ENCODE data around the gene MRPS31.
A peak's percentile ranks its signal among the peaks of the same experiment; 100 is the strongest.

MRPS31 gene

DNA sequence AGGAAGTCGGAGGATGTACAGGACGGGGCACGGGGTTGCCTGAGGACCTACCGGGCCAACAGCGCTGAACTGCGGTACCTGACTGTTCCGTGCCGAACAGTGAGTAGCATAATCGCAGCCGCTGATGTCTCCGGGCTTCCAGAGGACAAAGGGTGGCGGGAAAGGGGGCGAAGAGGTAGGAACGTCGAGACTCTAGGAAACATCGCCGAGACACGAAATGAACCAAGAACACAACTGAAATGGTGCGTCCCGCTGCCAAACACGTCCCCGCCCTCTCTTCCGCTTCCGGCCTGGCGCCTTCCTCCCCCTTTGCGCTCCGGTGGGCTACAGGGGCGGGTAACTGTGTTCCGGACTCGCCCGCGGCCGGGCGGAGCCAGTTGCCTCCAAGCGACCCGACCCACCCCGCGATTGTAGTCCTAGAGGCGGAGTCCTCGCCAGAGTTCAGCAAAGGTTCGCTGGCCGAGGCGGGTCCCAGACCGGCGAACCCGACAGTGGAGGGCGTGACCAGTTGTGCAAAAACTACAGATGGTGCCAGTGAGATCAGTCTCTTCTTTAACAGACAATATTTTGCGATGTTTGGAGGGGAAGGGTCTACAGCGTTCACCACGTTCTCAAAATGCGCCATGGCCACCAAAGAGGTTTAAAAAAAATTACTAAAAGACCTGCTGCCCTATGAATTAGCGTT lies at the start of gene MRPS31:
Gene MRPS31 (minus strand): TSS at position 257 of the 685 bp plus-strand sequence. CDS start 54 bp downstream, at position 203.
- DNase-seq (ENCODE audit: low read depth, low spot score) = peak; percentile 71
- Histone ChIP-seq H3K36me3 (ENCODE audit: insufficient read depth, low read length) (peaks cover 6% of the 10 kb centered on the region; the same call in 1 of the 2 replicates), H3K27ac (peak within 1 kb of the TSS; percentile 72), H3K4me3 (peak within 1 kb of the TSS; percentile 91), H3K9me3 (ENCODE audit: low read depth, low read length) (no peaks in the 10 kb centered on the region), H3K9ac (ENCODE audit: insufficient read length) (peak within 1 kb of the TSS; percentile 95)
- TF ChIP-seq EZH2 (IDR thresholded peaks at IDR 0.05) (no peak), POLR2AphosphoS5 (IDR thresholded peaks at IDR 0.05; ENCODE audit: borderline replicate concordance, low read depth, low read length) (peak; percentile 95), FOXP2 (optimal IDR thresholded peaks at IDR 0.05; ENCODE audit: control extremely low read depth, extremely low read length, insufficient read depth) (peak; percentile 87)

DNA sequence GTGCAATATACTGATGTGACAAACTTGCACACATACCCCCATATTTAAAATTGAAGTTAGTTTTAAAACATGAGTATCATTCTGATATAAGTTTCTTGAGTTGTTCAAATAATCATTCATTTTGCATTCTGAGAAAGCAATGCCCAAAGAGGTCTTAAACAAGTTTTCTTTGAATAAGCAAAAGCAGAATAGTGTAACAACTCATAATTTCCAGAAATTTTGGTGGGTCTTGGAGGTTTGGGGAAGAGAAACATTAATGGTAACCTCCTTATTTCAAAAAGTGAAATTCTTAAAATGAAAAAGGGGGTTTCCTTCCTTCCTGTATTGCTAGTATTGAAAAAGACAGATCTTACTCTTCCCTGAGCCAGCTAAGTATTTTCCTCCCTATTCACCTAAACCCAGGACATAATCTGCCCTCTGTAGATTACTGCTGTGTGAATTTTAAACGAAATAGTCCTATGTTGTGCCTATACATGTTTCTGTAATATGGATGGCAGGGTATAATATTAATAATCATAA lies 48.9 kb upstream of the MRPS31 start:
- no peaks in the 10 kb centered on the region for H3K36me3 ChIP-seq (ENCODE audit: insufficient read depth, low read length)
- H3K27ac ChIP-seq = no peak overlapping the region
- no peak overlapping the region for H3K9ac ChIP-seq (ENCODE audit: insufficient read length)
- H3K4me3 ChIP-seq = no peak overlapping the region
- DNase-seq (ENCODE audit: low read depth, low spot score) = no peak
- TF ChIP-seq EZH2 (IDR thresholded peaks at IDR 0.05) (no peak), POLR2AphosphoS5 (IDR thresholded peaks at IDR 0.05; ENCODE audit: borderline replicate concordance, low read depth, low read length) (no peak), FOXP2 (optimal IDR thresholded peaks at IDR 0.05; ENCODE audit: control extremely low read depth, extremely low read length, insufficient read depth) (no peak)
- no peaks in the 10 kb centered on the region for H3K9me3 ChIP-seq (ENCODE audit: low read depth, low read length)

DNA sequence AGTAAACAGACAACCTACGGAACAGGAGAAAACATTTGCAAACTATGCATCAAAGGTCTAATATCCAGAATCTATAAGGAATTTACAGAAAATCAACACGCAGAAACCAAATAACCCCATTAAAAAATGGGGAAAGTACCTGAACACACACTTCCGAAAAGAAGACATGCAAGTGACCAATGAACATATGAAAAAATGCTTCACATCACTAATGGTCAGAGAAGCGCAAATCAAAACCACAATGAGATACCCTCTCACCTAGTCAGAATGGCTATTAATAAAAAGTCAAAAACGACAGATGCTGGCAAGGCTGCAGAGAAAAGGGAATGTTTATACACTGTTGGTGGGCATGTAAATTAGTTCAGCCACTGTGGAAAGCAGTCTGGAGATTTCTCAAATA lies 47.9 kb upstream of the MRPS31 start:
- no peak for DNase-seq (ENCODE audit: low read depth, low spot score)
- Histone ChIP-seq H3K27ac (no peak overlapping the region), H3K4me3 (no peak overlapping the region), H3K9ac (ENCODE audit: insufficient read length) (no peak overlapping the region), H3K9me3 (ENCODE audit: low read depth, low read length) (no peaks in the 10 kb centered on the region), H3K36me3 (ENCODE audit: insufficient read depth, low read length) (no peaks in the 10 kb centered on the region)
- TF ChIP-seq POLR2AphosphoS5 (IDR thresholded peaks at IDR 0.05; ENCODE audit: borderline replicate concordance, low read depth, low read length) (no peak), FOXP2 (optimal IDR thresholded peaks at IDR 0.05; ENCODE audit: control extremely low read depth, extremely low read length, insufficient read depth) (no peak), EZH2 (IDR thresholded peaks at IDR 0.05) (no peak)

DNA sequence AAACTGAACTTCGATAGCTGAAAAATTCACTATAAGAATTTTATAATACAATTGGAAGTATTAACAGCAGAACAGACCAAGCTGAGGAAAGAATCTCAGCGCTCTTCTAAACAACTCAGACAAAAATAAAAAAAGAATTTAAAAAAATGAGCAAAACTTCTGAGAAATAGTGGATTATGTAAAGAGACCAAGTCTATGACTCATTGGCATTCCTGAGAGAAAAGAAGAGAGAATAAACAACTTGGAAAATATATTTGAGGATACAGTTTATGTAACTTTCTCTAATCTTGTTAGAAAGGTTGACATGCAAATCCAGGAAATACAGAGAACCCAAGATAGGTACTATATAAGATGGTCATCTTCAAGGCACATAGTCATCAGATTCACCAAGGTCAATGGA lies 43.8 kb upstream of the MRPS31 start:
- TF ChIP-seq POLR2AphosphoS5 (IDR thresholded peaks at IDR 0.05; ENCODE audit: borderline replicate concordance, low read depth, low read length) (no peak), EZH2 (IDR thresholded peaks at IDR 0.05) (no peak), FOXP2 (optimal IDR thresholded peaks at IDR 0.05; ENCODE audit: control extremely low read depth, extremely low read length, insufficient read depth) (no peak)
- no peak overlapping the region for H3K9ac ChIP-seq (ENCODE audit: insufficient read length)
- no peak for DNase-seq (ENCODE audit: low read depth, low spot score)
- H3K4me3 ChIP-seq = no peak overlapping the region
- no peak overlapping the region for H3K27ac ChIP-seq
- H3K36me3 ChIP-seq (ENCODE audit: insufficient read depth, low read length) = no peaks in the 10 kb centered on the region; the same call in 1 of the 2 replicates
- no peaks in the 10 kb centered on the region for H3K9me3 ChIP-seq (ENCODE audit: low read depth, low read length)

DNA sequence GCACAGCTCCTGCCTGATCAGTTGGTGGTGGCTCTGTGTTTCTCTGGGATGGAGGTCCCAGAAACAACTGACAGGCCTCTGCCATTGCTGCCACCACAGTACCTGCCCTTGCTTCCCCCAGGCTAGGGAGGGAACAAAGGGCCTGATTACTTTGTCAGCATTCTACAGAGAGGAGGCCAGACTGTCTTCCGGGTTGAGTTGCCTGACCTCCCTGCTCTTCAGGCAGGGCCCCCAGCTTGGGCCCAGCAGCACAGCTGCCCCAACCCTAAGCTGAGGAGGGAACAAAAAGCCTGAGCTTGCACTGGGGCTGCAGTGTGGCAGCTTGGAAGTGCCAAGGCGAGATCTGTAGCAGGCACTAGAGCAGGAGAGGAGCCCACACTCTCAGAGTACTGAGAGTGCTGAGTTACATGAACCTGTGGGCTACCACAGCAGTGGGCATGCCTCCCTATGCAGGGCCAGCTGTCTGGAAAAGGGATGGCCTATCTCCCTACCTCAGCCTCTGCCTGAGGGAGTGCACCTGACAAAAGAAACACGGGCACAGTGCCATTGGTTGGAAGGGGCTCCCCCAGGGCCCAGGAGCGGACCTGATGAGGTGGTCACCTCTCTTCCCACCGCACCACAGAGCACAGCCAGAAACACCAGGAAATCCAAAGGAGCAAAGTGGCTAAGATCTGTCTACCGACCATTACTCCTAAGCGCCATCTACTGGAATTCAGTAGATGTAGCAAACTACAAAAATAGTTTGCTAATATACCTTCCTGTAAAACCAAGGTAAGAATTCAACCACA lies 42.9 kb upstream of the MRPS31 start:
- H3K27ac ChIP-seq = no peak overlapping the region
- no peak for DNase-seq (ENCODE audit: low read depth, low spot score)

DNA sequence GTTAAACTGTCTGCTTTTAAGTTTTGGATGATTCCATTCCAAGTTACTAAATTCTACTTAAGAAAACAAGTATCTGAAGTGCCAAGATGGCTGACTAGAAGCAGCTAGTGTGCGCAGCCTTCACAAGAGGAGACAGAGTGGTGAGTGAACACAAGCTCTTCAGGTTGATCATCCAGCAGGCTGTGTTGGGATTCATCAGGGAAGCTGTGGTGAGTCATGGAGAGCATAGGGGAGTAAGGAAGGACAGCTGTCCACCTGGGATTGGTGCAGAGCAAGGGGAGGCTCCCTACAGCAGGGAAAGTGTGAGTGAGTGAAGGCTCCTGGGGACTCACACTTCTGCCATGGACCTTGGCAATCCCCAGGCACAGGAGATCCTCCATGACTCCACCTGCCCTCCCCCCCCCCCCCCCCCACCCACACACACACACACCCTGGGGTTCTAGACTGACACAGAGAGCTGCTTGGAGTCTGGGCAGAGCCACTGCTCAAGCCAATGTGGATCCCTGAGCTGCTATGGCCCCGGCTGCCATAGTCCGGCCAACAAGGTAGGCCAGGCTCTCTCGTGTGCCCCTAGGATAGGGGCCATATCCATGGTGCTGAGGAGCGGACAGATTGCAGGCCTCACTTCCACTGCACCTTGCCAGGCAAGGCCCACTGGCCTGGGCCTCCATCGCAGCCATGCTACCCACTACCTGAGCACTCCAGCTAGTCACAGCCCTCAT lies 41.9 kb upstream of the MRPS31 start:
- TF ChIP-seq POLR2AphosphoS5 (IDR thresholded peaks at IDR 0.05; ENCODE audit: borderline replicate concordance, low read depth, low read length) = no peak
- Histone ChIP-seq H3K9ac (ENCODE audit: insufficient read length) (no peak overlapping the region), H3K9me3 (ENCODE audit: low read depth, low read length) (no peaks in the 10 kb centered on the region), H3K36me3 (ENCODE audit: insufficient read depth, low read length) (peaks cover 6% of the 10 kb centered on the region; the same call in 1 of the 2 replicates), H3K4me3 (no peak overlapping the region), H3K27ac (no peak overlapping the region)
- DNase-seq (ENCODE audit: low read depth, low spot score) = no peak

More for the DNA sequence above, 42.9 kb upstream of the MRPS31 start:
- no peak overlapping the region for H3K9ac ChIP-seq (ENCODE audit: insufficient read length)
- no peaks in the 10 kb centered on the region for H3K9me3 ChIP-seq (ENCODE audit: low read depth, low read length)
- H3K36me3 ChIP-seq (ENCODE audit: insufficient read depth, low read length) = peaks cover 3% of the 10 kb centered on the region; the same call in 1 of the 2 replicates
- no peak for TF ChIP-seq POLR2AphosphoS5 (IDR thresholded peaks at IDR 0.05; ENCODE audit: borderline replicate concordance, low read depth, low read length)
- no peak for TF ChIP-seq FOXP2 (optimal IDR thresholded peaks at IDR 0.05; ENCODE audit: control extremely low read depth, extremely low read length, insufficient read depth)
- TF ChIP-seq EZH2 (IDR thresholded peaks at IDR 0.05) = no peak
- H3K4me3 ChIP-seq = no peak overlapping the region

DNA sequence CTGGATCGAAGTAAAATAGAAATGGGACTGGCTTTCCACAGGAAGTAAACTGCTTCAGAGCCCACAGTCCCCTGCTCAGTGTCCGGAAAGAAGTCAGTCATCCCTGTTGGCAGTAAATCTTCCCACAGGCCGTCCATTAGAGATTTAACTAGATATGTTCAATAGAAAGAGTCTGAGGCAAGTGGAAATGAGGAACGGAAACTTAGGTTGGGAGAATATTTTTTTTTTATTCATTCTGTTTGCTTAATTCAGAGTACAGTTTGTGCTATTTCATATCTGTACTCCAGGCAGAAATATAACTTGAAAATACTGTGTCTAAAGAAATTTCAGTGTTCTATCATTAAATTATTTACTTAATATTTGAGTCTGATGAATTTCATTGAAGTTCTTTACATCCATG lies 41.1 kb upstream of the MRPS31 start:
- no peak overlapping the region for H3K27ac ChIP-seq
- TF ChIP-seq FOXP2 (optimal IDR thresholded peaks at IDR 0.05; ENCODE audit: control extremely low read depth, extremely low read length, insufficient read depth) (no peak), POLR2AphosphoS5 (IDR thresholded peaks at IDR 0.05; ENCODE audit: borderline replicate concordance, low read depth, low read length) (no peak), EZH2 (IDR thresholded peaks at IDR 0.05) (no peak)
- DNase-seq (ENCODE audit: low read depth, low spot score) = no peak

DNA sequence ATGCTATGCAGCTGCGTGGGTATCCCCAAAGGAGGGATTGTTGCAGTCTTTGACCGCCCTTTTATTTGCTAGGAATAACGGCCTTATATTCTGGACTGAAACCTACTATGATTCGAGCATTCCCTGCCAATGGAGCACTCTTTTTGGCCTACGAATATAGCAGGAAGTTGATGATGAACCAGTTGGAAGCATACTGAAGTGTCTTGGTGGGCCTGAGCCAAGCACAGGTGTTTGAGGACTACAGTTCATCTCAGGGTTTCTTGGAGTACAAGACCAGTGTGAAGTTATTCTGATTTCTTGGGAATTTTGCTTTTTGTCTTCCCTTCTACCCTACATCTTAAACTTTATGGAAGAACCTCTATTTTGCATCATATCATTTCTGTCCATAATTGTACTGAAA lies 38.5 kb upstream of the MRPS31 start:
- H3K36me3 ChIP-seq (ENCODE audit: insufficient read depth, low read length) = peaks cover 17% of the 10 kb centered on the region; the same call in 1 of the 2 replicates
- no peak overlapping the region for H3K27ac ChIP-seq
- DNase-seq (ENCODE audit: low read depth, low spot score) = no peak
- no peaks in the 10 kb centered on the region for H3K9me3 ChIP-seq (ENCODE audit: low read depth, low read length)
- no peak overlapping the region for H3K9ac ChIP-seq (ENCODE audit: insufficient read length)
- TF ChIP-seq FOXP2 (optimal IDR thresholded peaks at IDR 0.05; ENCODE audit: control extremely low read depth, extremely low read length, insufficient read depth) (no peak), EZH2 (IDR thresholded peaks at IDR 0.05) (no peak), POLR2AphosphoS5 (IDR thresholded peaks at IDR 0.05; ENCODE audit: borderline replicate concordance, low read depth, low read length) (no peak)
- H3K4me3 ChIP-seq = no peak overlapping the region

More for the DNA sequence above, 41.1 kb upstream of the MRPS31 start:
- H3K4me3 ChIP-seq = no peak overlapping the region
- H3K9ac ChIP-seq (ENCODE audit: insufficient read length) = no peak overlapping the region
- H3K36me3 ChIP-seq (ENCODE audit: insufficient read depth, low read length) = peaks cover 7% of the 10 kb centered on the region; the same call in 1 of the 2 replicates
- H3K9me3 ChIP-seq (ENCODE audit: low read depth, low read length) = no peaks in the 10 kb centered on the region

Data from SK-N-MC (cell line).